Upper lobe of left lung (tissue), 4 donors: ENCODE measurements around the gene KIAA0232.

Experiments
- CTCF ChIP-seq, 6 experiments: fragments of 450-650 bp in 4 of 6; fragments of 200-600 bp in 2 of 6; sonication (generic) in 2 of 6; IDR thresholded peaks; one replicate each; pipeline ENCODE4 v1.5.1; 2016 to 2019; ENCODE audit warnings: antibody characterized with exemption in 6 of 6
- EP300 ChIP-seq, 4 donors: sonication (generic); formaldehyde crosslinking; IDR thresholded peaks; one replicate each; pipeline ENCODE4 v1.5.1; 2017; ENCODE audit warnings: antibody characterized with exemption in 4 of 4, control low read depth in 2 of 4
- POLR2A ChIP-seq, 4 donors: fragments of 450-650 bp; IDR thresholded peaks; one replicate each; pipeline ENCODE4 v1.5.1; 2016 to 2017; ENCODE audit warnings: antibody characterized with exemption in 4 of 4, mild to moderate bottlenecking in 2 of 4

- TF ChIP-seq CTCF (IDR thresholded peaks at IDR 0.05), result no peak
- TF ChIP-seq EP300 (IDR thresholded peaks at IDR 0.05), result no peak
- no peak for TF ChIP-seq POLR2A (IDR thresholded peaks at IDR 0.05)
These were observed 104.4 kb downstream of the KIAA0232 start for GRCh38 chr4:6886886-6887285.
